Gastroesophageal sphincter (tissue), 4 donors: ENCODE measurements around the gene PDE3B. TPM values are rescaled to one million over a fixed set of nuclear protein-coding genes. Genes with fewer than 3 reads are reported as not detected.

Source experiments
- ATAC-seq: fragments of 150-250 bp; one replicate; pipeline ENCODE4 v1.9.1; 2016; ENCODE audit warnings: mild to moderate bottlenecking, moderate library complexity
- H3K27ac ChIP-seq, 4 donors: fragments of 200-600 bp; sonication (generic) in 3 of 4; 1 replicate in 3 of 4; 2 replicates in 1 of 4; pipeline ENCODE4 v1.5.1; 2016 to 2019
- H3K27me3 ChIP-seq: fragments of 200-600 bp; sonication (generic); one replicate; pipeline ENCODE4 v1.5.1; 2019
- H3K36me3 ChIP-seq, 2 donors: fragments of 200-600 bp; sonication (generic); one replicate each; pipeline ENCODE4 v1.5.1; 2019; ENCODE audit warnings: control low read depth in 1 of 2
- H3K4me1 ChIP-seq, 3 donors: fragments of 200-600 bp; sonication (generic); 1 replicate in 2 of 3; 2 replicates in 1 of 3; pipeline ENCODE4 v1.5.1; 2016 to 2019; ENCODE audit warnings: control low read depth in 2 of 3
- H3K4me3 ChIP-seq, 2 donors: fragments of 200-600 bp; sonication (generic); one replicate each; pipeline ENCODE4 v1.5.1; 2019; ENCODE audit warnings: mild to moderate bottlenecking in 1 of 2, moderate library complexity in 1 of 2
- H3K9me3 ChIP-seq, 3 donors: fragments of 200-600 bp; sonication (generic); one replicate each; pipeline ENCODE4 v1.5.1; 2017 to 2019; ENCODE audit warnings: control low read depth in 2 of 3
- EP300 ChIP-seq: sonication (generic); formaldehyde crosslinking; IDR thresholded peaks from one replicate; pipeline ENCODE4 v1.6.1; 2017; ENCODE audit warnings: antibody characterized with exemption, mild to moderate bottlenecking
- POLR2A ChIP-seq, 2 donors: fragments of 450-650 bp; IDR thresholded peaks; one replicate each; pipeline ENCODE4 v1.6.1; 2017; ENCODE audit warnings: antibody characterized with exemption in 2 of 2, mild to moderate bottlenecking in 2 of 2, moderate library complexity in 1 of 2
- POLR2AphosphoS5 ChIP-seq: sonication (generic); formaldehyde crosslinking; IDR thresholded peaks from one replicate; pipeline ENCODE4 v1.6.1; 2017; ENCODE audit warnings: antibody characterized with exemption
- WGBS, 2 donors: methylation state at CpG; one replicate each; pipeline ENCODE4 v1.1.5; 2018; ENCODE audit warnings: low coverage in 1 of 2; 5-methylcytosine and 5-hydroxymethylcytosine counted together
- total RNA-seq, 4 donors: library from RNA; depleted of rRNA; stranded (reverse); fragments of >200 nt; gene quantifications; one replicate each; pipeline ENCODE4 v1.1.0, GENCODE V29; 2016
- TF ChIP-seq, protein P1 (sequence below), 4 experiments: fragments of 200-600 bp in 2 of 4; fragments of 450-650 bp in 2 of 4; sonication (generic) in 1 of 4; IDR thresholded peaks; one replicate each; pipeline ENCODE4 v1.5.1; 2017 to 2019; ENCODE audit warnings: antibody characterized with exemption in 4 of 4, mild to moderate bottlenecking in 2 of 4, moderate library complexity in 2 of 4

Gene PDE3B
- total RNA-seq, 4 donors from 2014 or later: 11.7 to 21.8 (median 17.9) TPM

DNA sequence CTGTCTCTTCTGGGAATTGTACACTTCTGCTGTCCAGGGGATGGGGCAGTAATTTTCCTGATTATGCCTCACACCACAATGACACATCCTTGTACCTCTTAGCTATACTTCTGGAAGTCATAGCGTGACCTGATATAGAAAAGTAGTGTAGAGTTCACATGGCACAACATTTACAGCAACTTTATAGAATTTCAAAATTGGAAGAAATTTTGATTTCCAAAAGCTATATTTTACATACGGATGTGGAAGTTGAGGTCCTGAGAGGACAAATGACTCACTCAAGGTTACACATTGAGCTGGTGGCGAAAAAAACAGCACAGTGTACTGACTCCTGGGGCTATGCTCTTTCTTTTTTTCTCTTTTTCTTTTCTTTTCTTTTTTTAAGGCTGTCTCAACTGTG is 254.8 kb downstream of the PDE3B start:
- Histone ChIP-seq H3K4me1 (no peaks in the 10 kb centered on the region), H3K27me3 (no peaks in the 10 kb centered on the region), H3K27ac (no peak overlapping the region), H3K4me3 (no peak overlapping the region), H3K36me3 (no peaks in the 10 kb centered on the region), H3K9me3 (no peaks in the 10 kb centered on the region)
- ATAC-seq: no peak
- TF ChIP-seq, protein P1, sequence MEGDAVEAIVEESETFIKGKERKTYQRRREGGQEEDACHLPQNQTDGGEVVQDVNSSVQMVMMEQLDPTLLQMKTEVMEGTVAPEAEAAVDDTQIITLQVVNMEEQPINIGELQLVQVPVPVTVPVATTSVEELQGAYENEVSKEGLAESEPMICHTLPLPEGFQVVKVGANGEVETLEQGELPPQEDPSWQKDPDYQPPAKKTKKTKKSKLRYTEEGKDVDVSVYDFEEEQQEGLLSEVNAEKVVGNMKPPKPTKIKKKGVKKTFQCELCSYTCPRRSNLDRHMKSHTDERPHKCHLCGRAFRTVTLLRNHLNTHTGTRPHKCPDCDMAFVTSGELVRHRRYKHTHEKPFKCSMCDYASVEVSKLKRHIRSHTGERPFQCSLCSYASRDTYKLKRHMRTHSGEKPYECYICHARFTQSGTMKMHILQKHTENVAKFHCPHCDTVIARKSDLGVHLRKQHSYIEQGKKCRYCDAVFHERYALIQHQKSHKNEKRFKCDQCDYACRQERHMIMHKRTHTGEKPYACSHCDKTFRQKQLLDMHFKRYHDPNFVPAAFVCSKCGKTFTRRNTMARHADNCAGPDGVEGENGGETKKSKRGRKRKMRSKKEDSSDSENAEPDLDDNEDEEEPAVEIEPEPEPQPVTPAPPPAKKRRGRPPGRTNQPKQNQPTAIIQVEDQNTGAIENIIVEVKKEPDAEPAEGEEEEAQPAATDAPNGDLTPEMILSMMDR (IDR thresholded peaks at IDR 0.05): no peak
- no peak for TF ChIP-seq POLR2AphosphoS5
- TF ChIP-seq EP300: no peak
- no peak for TF ChIP-seq POLR2A (IDR thresholded peaks at IDR 0.05)
- 81 to 93% methylated on average over 2 to 3 of the region's 3 CpGs for WGBS, 2 donors

DNA sequence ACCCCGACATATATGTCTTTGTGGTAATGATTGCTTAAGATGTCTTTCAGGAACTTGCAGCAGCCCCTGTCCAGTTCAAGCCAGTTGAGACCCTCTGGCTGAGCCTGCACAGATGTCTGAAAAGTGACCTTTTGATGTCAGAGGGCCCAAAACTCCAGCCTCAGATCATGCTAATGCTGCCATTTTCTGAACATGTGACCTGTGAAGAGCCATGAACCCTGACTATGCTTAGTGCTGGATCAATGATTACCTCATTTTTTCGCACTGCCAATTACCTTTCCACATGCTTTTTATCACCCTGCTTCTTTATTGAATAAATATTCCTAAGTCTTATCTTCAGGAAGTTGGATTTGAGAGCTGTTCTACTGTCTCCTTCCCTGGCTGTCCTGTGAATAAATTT is 255.3 kb downstream of the PDE3B start:
- Histone ChIP-seq H3K36me3 (no peaks in the 10 kb centered on the region), H3K27ac (no peak overlapping the region), H3K27me3 (no peaks in the 10 kb centered on the region), H3K4me3 (no peak overlapping the region), H3K4me1 (no peaks in the 10 kb centered on the region), H3K9me3 (no peaks in the 10 kb centered on the region)
- TF ChIP-seq POLR2A (IDR thresholded peaks at IDR 0.05) (no peak), POLR2AphosphoS5 (no peak), EP300 (no peak)
- TF ChIP-seq, protein P1 (IDR thresholded peaks at IDR 0.05): no peak
- no peak for ATAC-seq
- WGBS, 2 donors: 69 to 86% methylated on average over 1 to 2 of the region's 2 CpGs

DNA sequence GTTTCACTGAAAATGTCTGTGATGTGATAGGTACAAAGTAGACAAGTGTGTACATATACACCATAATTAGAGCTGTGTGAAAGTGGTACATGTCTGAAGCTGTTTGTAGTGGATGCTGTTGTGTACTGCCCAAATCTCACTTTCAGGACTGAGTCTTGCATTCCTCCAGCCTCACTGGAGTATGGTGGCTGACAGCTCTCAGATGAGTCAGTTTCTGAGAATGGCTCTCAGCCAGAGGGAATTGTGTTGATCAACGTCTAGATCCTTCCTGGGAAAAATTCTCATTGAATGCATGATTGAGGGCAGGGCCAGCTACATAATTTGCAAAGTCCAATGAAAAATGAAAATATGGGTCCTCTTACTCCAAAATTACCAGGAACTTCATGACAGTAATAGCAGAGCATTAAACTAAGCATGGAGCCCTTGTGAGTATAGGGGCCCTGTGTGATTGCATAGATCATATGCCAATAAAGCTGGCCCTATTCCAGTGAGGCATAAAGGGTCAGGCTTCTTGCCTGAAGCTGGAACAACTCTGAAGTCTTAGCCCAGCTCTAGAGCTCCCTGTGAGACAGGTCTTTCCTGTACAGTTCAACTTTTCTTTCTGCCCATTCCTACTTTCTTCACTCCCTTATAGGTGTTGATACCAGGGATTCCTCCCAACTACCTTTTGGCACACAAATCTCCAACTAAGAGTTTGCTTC is 259.2 kb downstream of the PDE3B start:
- no peaks in the 10 kb centered on the region for H3K36me3 ChIP-seq
- TF ChIP-seq EP300 (no peak), POLR2AphosphoS5 (no peak), POLR2A (IDR thresholded peaks at IDR 0.05) (no peak)
- TF ChIP-seq, protein P1 (IDR thresholded peaks at IDR 0.05): no peak
- no peaks in the 10 kb centered on the region for H3K27me3 ChIP-seq
- no peak for ATAC-seq
- no peaks in the 10 kb centered on the region for H3K9me3 ChIP-seq
- 0% methylated on average over 1 of the region's 1 CpG; no CpG with 5 or more reads in 1 of the 2 donors for WGBS, 2 donors
- H3K4me3 ChIP-seq: no peak overlapping the region
- no peak overlapping the region for H3K27ac ChIP-seq
- peaks cover 0 to 24% (median 0%) of the 10 kb centered on the region in 3 donors for H3K4me1 ChIP-seq

DNA sequence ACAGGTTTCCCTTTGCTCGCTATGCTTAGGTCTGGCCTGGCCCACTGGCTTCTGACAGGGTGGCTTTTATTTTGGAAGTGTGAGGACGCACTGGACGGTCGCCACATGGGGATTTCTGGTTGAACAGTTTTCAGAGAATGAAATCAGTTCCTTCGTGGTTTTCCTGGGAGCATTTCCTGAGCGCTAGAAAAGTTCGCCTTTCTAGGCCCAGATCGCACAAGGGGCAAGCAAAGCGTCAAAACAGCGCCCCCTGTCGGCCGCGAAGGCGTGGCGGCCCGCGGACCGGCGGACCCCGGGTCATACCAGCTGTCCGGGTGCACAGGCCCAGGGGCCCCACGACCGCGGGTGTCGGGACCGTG is 261.1 kb downstream of the PDE3B start:
- H3K27ac ChIP-seq: peak overlapping the region in 1 of 4 donors; percentile 60

More for the DNA sequence above, 261.1 kb downstream of the PDE3B start:
- H3K27me3 ChIP-seq: no peaks in the 10 kb centered on the region
- no peaks in the 10 kb centered on the region for H3K36me3 ChIP-seq
- peaks cover 0 to 24% (median 0%) of the 10 kb centered on the region in 3 donors for H3K4me1 ChIP-seq
- TF ChIP-seq POLR2A (IDR thresholded peaks at IDR 0.05): no peak
- TF ChIP-seq, protein P1 (IDR thresholded peaks at IDR 0.05): peak; percentile 82 to 93 (median 88)
- peak; percentile 73 for ATAC-seq
- 44% methylated on average over 1 of the region's 26 CpGs; no CpG with 5 or more reads in 1 of the 2 donors for WGBS, 2 donors
- H3K4me3 ChIP-seq: peak overlapping the region; percentile 34 to 64
- no peaks in the 10 kb centered on the region for H3K9me3 ChIP-seq
